ENCODE measurements around the gene NKD1. TPM values are rescaled to one million over a fixed set of nuclear protein-coding genes. Genes with fewer than 3 reads are reported as not detected.

NKD1 gene
- total and polyA plus RNA-seq, 2 of the 8 experiments (the other 6 are each of a cell fraction or from before 2014, with no cell fraction given) = 0.70 to 4.5 TPM

DNA sequence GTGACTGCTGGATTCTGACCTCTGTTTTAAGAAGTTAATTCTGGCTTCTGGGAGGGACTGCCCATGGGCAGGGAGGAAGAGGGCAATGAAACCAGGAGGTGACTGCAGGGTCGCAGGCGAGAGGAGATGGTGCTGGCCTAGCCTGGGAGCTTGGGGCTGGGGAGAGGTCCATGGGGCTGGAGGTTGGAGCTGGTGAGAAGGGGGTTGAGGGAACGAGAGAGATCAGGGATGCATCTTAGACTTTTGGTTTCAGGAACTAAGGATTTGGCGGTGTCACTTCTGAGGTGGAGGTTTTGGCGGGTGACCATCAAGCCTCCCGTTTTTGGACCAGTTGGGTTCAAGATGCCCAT, 64.6 kb downstream of the NKD1 start:
- peaks cover 4 to 20% (median 8%) of the 10 kb centered on the region in 4 experiments; a peak in 6 of 7 replicates for H3K4me1 ChIP-seq (replicated peaks in 1 of 4; ENCODE audit: control insufficient read depth in 3 of 4, insufficient read depth in 4 of 4, low read length in 3 of 4)
- H2AFZ ChIP-seq (ENCODE audit: low read length) = no peak overlapping the region
- H2BK12ac ChIP-seq (ENCODE audit: low read depth, low read length) = no peak overlapping the region
- no peak overlapping the region for H3K4me2 ChIP-seq (ENCODE audit: insufficient read depth in 1 of 2, low read depth in 2 of 2, low read length in 2 of 2)
- H2BK15ac ChIP-seq (ENCODE audit: low read length) = no peak overlapping the region
- no peak overlapping the region for H3K18ac ChIP-seq (ENCODE audit: extremely low read depth, low read length)
- CTCF ChIA-PET (ENCODE audit: partially characterized antibody) = interaction anchor here (0.8 to 11.1 kb wide), 5 partner anchors 9 to 52 kb away, joined by 3 to 100 read pairs (median 5); no protein-coding TSS in a partner anchor
- H3K79me1 ChIP-seq (ENCODE audit: low read depth, low read length) = no peaks in the 10 kb centered on the region
- no peaks in the 10 kb centered on the region for H3K79me2 ChIP-seq (ENCODE audit: control insufficient read depth in 1 of 2, insufficient read depth in 2 of 2, low read length in 2 of 2)
- WGBS, 2 experiments (ENCODE audit: extremely low coverage in 1 of 2, insufficient coverage in 1 of 2, insufficient read length in 1 of 2, insufficient replicate concordance in 2 of 2, low coverage in 1 of 2, low lambda C conversion rate in 2 of 2, missing lambda C conversion rate in 1 of 2) = 87% methylated on average over 6 of the region's 6 CpGs; no CpG with 5 or more reads in 1 of the 2 experiments
- H4K91ac ChIP-seq (replicated peaks; ENCODE audit: insufficient read length, low read length) = no peak overlapping the region
- H3K56ac ChIP-seq (replicated peaks; ENCODE audit: insufficient read length, low read depth, low read length) = no peak overlapping the region
- no peak overlapping the region for H2BK20ac ChIP-seq (ENCODE audit: low read length)
- H3K23ac ChIP-seq (ENCODE audit: insufficient read length) = no peak overlapping the region
- no peak overlapping the region for H2BK5ac ChIP-seq (ENCODE audit: low read depth, low read length)
- no peaks in the 10 kb centered on the region; a peak in 1 of 7 replicates for H3K27me3 ChIP-seq (replicated peaks in 1 of 4; ENCODE audit: control insufficient read depth in 3 of 4, extremely low read depth in 1 of 4, insufficient read depth in 3 of 4, low read length in 3 of 4)
- no peak overlapping the region for H3K27ac ChIP-seq (ENCODE audit: low read depth, low read length)
- POLR2A ChIA-PET (ENCODE audit: partially characterized antibody) = no interaction called here
- H4K20me1 ChIP-seq (replicated peaks in 1 of 2; ENCODE audit: control insufficient read depth in 1 of 2, insufficient read depth in 2 of 2, low read length in 2 of 2) = no peaks in the 10 kb centered on the region
- H3K4me3 ChIP-seq (ENCODE audit: extremely low read depth in 1 of 4, insufficient read depth in 2 of 4, low read depth in 3 of 4, low read length in 4 of 4) = no peak overlapping the region
- H3K36me3 ChIP-seq (ENCODE audit: control insufficient read depth in 2 of 4, insufficient read depth in 4 of 4, low read length in 3 of 4) = no peaks in the 10 kb centered on the region
- H2BK120ac ChIP-seq (replicated peaks; ENCODE audit: low read depth, low read length) = no peak overlapping the region
- H3K9me3 ChIP-seq (ENCODE audit: insufficient read depth in 2 of 2, low read depth in 1 of 2, low read length in 1 of 2) = no peaks in the 10 kb centered on the region
- FAIRE-seq (no peak), DNase-seq (ENCODE audit: low read depth in 1 of 2, low spot score in 2 of 2) (no peak)
- no peak overlapping the region for H4K5ac ChIP-seq (ENCODE audit: insufficient read length, low read depth, low read length)
- H3K4ac ChIP-seq (replicated peaks; ENCODE audit: insufficient read length, low read depth, low read length) = no peak overlapping the region
- no peak overlapping the region for H3K14ac ChIP-seq (ENCODE audit: insufficient read length)
- no peaks in the 10 kb centered on the region for H3K23me2 ChIP-seq (ENCODE audit: low read depth, low read length)
- H4K8ac ChIP-seq (ENCODE audit: extremely low read depth, insufficient read depth, low read length) = no peak overlapping the region; the same call in 1 of the 2 replicates
- H3K9ac ChIP-seq (replicated peaks in 1 of 4; ENCODE audit: extremely low read depth in 1 of 4, low read depth in 3 of 4, low read length in 3 of 4) = no peak overlapping the region; a peak in 1 of 7 replicates
- TF ChIP-seq, protein P1, sequence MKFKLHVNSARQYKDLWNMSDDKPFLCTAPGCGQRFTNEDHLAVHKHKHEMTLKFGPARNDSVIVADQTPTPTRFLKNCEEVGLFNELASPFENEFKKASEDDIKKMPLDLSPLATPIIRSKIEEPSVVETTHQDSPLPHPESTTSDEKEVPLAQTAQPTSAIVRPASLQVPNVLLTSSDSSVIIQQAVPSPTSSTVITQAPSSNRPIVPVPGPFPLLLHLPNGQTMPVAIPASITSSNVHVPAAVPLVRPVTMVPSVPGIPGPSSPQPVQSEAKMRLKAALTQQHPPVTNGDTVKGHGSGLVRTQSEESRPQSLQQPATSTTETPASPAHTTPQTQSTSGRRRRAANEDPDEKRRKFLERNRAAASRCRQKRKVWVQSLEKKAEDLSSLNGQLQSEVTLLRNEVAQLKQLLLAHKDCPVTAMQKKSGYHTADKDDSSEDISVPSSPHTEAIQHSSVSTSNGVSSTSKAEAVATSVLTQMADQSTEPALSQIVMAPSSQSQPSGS (IDR thresholded peaks at IDR 0.05; ENCODE audit: low read length) = no peak
- TF ChIP-seq CHD1 (IDR thresholded peaks at IDR 0.05; ENCODE audit: low read depth, low read length) (no peak), SP2 (IDR thresholded peaks at IDR 0.05; ENCODE audit: low read length) (no peak), CTBP2 (IDR thresholded peaks at IDR 0.05; ENCODE audit: borderline replicate concordance, insufficient read depth, insufficient read length, low read length) (no peak), MAFK (IDR thresholded peaks at IDR 0.05; ENCODE audit: low read depth, low read length) (no peak)
- TF ChIP-seq, protein P2, sequence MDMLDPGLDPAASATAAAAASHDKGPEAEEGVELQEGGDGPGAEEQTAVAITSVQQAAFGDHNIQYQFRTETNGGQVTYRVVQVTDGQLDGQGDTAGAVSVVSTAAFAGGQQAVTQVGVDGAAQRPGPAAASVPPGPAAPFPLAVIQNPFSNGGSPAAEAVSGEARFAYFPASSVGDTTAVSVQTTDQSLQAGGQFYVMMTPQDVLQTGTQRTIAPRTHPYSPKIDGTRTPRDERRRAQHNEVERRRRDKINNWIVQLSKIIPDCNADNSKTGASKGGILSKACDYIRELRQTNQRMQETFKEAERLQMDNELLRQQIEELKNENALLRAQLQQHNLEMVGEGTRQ (IDR thresholded peaks at IDR 0.05; ENCODE audit: low read length) = no peak
- no peak overlapping the region for H2AK5ac ChIP-seq (ENCODE audit: low read depth, low read length)

Measured in H1 (cell line).